Measurements from ENCODE around the gene LTB.

DNA sequence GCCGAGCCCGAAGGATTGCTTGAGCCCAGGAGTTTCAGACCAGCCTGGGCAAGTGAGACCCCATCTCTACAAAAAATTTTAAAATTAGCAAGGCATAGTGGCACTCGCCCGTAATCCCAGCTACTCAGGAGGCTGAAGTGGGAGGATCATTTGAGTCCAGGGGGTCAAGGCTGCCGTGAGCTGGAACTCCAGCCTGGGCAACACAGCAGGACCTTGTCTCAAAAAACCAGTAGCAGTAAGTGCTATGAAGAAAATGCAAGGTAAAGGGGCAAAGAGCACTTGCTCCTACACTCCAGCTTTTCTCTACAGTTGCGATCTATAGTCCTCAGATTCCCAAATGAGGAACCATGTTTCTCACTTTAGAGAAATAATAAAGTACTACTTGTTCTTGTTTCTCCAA, 38.6 kb downstream of the LTB start:
- TF ChIP-seq, protein P1, sequence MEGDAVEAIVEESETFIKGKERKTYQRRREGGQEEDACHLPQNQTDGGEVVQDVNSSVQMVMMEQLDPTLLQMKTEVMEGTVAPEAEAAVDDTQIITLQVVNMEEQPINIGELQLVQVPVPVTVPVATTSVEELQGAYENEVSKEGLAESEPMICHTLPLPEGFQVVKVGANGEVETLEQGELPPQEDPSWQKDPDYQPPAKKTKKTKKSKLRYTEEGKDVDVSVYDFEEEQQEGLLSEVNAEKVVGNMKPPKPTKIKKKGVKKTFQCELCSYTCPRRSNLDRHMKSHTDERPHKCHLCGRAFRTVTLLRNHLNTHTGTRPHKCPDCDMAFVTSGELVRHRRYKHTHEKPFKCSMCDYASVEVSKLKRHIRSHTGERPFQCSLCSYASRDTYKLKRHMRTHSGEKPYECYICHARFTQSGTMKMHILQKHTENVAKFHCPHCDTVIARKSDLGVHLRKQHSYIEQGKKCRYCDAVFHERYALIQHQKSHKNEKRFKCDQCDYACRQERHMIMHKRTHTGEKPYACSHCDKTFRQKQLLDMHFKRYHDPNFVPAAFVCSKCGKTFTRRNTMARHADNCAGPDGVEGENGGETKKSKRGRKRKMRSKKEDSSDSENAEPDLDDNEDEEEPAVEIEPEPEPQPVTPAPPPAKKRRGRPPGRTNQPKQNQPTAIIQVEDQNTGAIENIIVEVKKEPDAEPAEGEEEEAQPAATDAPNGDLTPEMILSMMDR (IDR thresholded peaks at IDR 0.05; ENCODE audit: insufficient read depth, low read length): no peak
- no peak for TF ChIP-seq REST (IDR thresholded peaks at IDR 0.05; ENCODE audit: insufficient replicate concordance, low read depth)
